ENCODE measurements around the gene FAM24B. TPM values are rescaled to one million over a fixed set of nuclear protein-coding genes. Genes with fewer than 3 reads are reported as not detected.

Gene FAM24B
- total and polyA plus RNA-seq, 2 donors (not counting 3 experiments of a cell fraction or from before 2014, with no cell fraction given) = 9.3 to 10.6 TPM

GRCh38 chr10:122847782-122848604 is 31.4 kb downstream of the FAM24B start:
- H2AFZ ChIP-seq (ENCODE audit: low read depth, low read length) = no peak overlapping the region
- no peaks in the 10 kb centered on the region for H3K9me3 ChIP-seq (replicated peaks; ENCODE audit: control insufficient read depth, insufficient read depth, low read length)
- peaks cover 15% of the 10 kb centered on the region for H3K79me2 ChIP-seq (ENCODE audit: control insufficient read depth, insufficient read depth, low read length)
- H3K4me3 ChIP-seq (replicated peaks in 1 of 3; ENCODE audit: insufficient read depth in 1 of 3, low read depth in 1 of 3, low read length in 3 of 3) = no peak overlapping the region
- TF ChIP-seq FOS (IDR thresholded peaks at IDR 0.05; ENCODE audit: borderline replicate concordance, insufficient read depth, low read length) (no peak), GATA2 (IDR thresholded peaks at IDR 0.05; ENCODE audit: insufficient read depth, insufficient read length, low read depth, low read length) (no peak), POLR2A (IDR thresholded peaks at IDR 0.05; ENCODE audit: low read depth, low read length) (no peak), POLR2AphosphoS5 (IDR thresholded peaks at IDR 0.05; ENCODE audit: insufficient read depth, low read depth, low read length) (no peak), MAX (IDR thresholded peaks at IDR 0.05; ENCODE audit: insufficient read depth, insufficient read length) (no peak), MYC (IDR thresholded peaks at IDR 0.05; ENCODE audit: low read depth, low read length) (no peak), CTCF (IDR thresholded peaks at IDR 0.05; ENCODE audit: extremely low read depth in 1 of 2, insufficient read depth in 1 of 2, low read depth in 1 of 2, low read length in 2 of 2) (no peak), JUN (IDR thresholded peaks at IDR 0.05; ENCODE audit: borderline replicate concordance, insufficient read depth, insufficient read length, low read depth) (no peak), EZH2 (IDR thresholded peaks at IDR 0.05; ENCODE audit: borderline replicate concordance, low read depth, low read length, severe bottlenecking) (no peak)
- dilution Hi-C loops (cut with MboI; ENCODE audit: extremely low pct_ligation_motif_present, low sequenced_read_pairs) (no loop called here), intact Hi-C loops (cut with micrococcal nuclease) (no loop called here)
- H3K9ac ChIP-seq (replicated peaks; ENCODE audit: extremely low read depth, insufficient read depth, low read length) = no peak overlapping the region
- H3K36me3 ChIP-seq (ENCODE audit: control insufficient read depth in 2 of 2, extremely low read depth in 1 of 2, insufficient read depth in 2 of 2, low read length in 2 of 2) = no peaks in the 10 kb centered on the region
- POLR2A ChIA-PET = no interaction called here
- H3K4me2 ChIP-seq (ENCODE audit: insufficient read depth, low read length) = no peak overlapping the region
- no TSS peak for BruUV-seq (replicated peaks)
- H3K9me1 ChIP-seq (replicated peaks; ENCODE audit: control insufficient read depth, extremely low read depth, insufficient read depth, low read length) = no peaks in the 10 kb centered on the region
- FAIRE-seq = no peak
- H4K20me1 ChIP-seq (replicated peaks; ENCODE audit: control insufficient read depth, extremely low read depth, insufficient read depth, low read length) = no peaks in the 10 kb centered on the region
- peak; percentile 16 for DNase-seq (ENCODE audit: low read depth, low spot score)
- CTCF ChIA-PET = no interaction called here
- no peak overlapping the region for H3K27ac ChIP-seq (ENCODE audit: insufficient read depth, low read depth, low read length)
- no peaks in the 10 kb centered on the region for H3K27me3 ChIP-seq (ENCODE audit: control insufficient read depth in 2 of 2, insufficient read depth in 2 of 2, low read length in 2 of 2)
- peaks cover 36% of the 10 kb centered on the region for H3K4me1 ChIP-seq (ENCODE audit: control insufficient read depth, extremely low read depth, insufficient read depth, low read length)
